Tibial artery (tissue), 4 donors: ENCODE data around the gene MEX3B.
"Not testable (repeated sequence)": the region's sequence is repeated elsewhere in the genome, so short reads cannot be mapped to it uniquely, and the experiment has no call there.

Experiments
- DNase-seq, 2 donors: peaks; one replicate each; pipeline ENCODE4 v3.0.0-alpha.2; 2019
- H3K27ac ChIP-seq, 2 donors: fragments of 200-600 bp; sonication (generic) in 1 of 2; 1 replicate in 1 of 2; 2 replicates in 1 of 2; pipeline ENCODE4 v1.5.1; 2018 to 2019; ENCODE audit warnings: mild to moderate bottlenecking in 1 of 2
- H3K27me3 ChIP-seq, 2 donors: fragments of 200-600 bp; sonication (generic) in 1 of 2; one replicate each; pipeline versions ENCODE4 v1.5.1 to v1.6.0; 2016 to 2019
- H3K36me3 ChIP-seq, 3 donors: fragments of 200-600 bp; sonication (generic) in 2 of 3; one replicate each; pipeline ENCODE4 v1.5.1; 2016 to 2019; ENCODE audit warnings: mild to moderate bottlenecking in 2 of 3
- H3K4me1 ChIP-seq, 4 donors: fragments of 200-600 bp; sonication (generic) in 2 of 4; 1 replicate in 3 of 4; 2 replicates in 1 of 4; pipeline ENCODE4 v1.5.1; 2016 to 2019
- H3K4me3 ChIP-seq, 2 donors: fragments of 200-600 bp; sonication (generic) in 1 of 2; 1 replicate in 1 of 2; 2 replicates in 1 of 2; pipeline ENCODE4 v1.5.1; 2018 to 2019; ENCODE audit warnings: mild to moderate bottlenecking in 2 of 2
- H3K9me3 ChIP-seq, 3 donors: fragments of 200-600 bp; sonication (generic) in 1 of 3; one replicate each; pipeline ENCODE4 v1.5.1; 2016 to 2019
- intact Hi-C: fragments of 100-400 bp; cut with DNase I; formaldehyde crosslinking; loops from one replicate; pipeline ENCODE4 v1.15.0; 2023; ENCODE audit warnings: low total_unique reads
- TF ChIP-seq, protein P1 (sequence below), 2 experiments: fragments of 200-600 bp in 1 of 2; fragments of 450-650 bp in 1 of 2; IDR thresholded peaks; one replicate each; pipeline ENCODE4 v1.5.1; 2017 to 2019; ENCODE audit warnings: antibody characterized with exemption in 2 of 2, mild to moderate bottlenecking in 1 of 2, moderate library complexity in 1 of 2

MEX3B gene

DNA sequence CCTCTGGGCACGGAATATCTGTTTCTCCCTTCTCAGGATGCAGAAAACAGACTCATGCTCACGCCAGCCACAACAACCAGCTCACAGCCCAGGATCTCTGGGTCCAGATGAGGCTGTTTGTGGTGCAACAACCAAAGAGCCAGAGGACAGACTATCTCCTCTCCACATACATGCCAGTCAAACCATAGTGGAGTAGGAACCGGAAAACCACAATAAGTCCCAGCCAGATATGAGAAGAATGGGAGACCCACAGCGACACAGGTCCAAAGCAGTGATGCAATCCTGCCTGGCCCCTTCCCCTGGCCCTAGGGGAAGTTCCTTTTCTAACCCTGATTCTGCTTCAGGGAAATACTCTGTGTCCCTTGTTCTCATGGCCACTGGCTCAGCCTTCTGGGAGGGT lies 27.6 kb downstream of the MEX3B start:
- H3K27me3 ChIP-seq = no peaks in the 10 kb centered on the region
- H3K4me3 ChIP-seq = no peak overlapping the region
- H3K36me3 ChIP-seq = no peaks in the 10 kb centered on the region
- no peaks in the 10 kb centered on the region for H3K9me3 ChIP-seq
- TF ChIP-seq, protein P1, sequence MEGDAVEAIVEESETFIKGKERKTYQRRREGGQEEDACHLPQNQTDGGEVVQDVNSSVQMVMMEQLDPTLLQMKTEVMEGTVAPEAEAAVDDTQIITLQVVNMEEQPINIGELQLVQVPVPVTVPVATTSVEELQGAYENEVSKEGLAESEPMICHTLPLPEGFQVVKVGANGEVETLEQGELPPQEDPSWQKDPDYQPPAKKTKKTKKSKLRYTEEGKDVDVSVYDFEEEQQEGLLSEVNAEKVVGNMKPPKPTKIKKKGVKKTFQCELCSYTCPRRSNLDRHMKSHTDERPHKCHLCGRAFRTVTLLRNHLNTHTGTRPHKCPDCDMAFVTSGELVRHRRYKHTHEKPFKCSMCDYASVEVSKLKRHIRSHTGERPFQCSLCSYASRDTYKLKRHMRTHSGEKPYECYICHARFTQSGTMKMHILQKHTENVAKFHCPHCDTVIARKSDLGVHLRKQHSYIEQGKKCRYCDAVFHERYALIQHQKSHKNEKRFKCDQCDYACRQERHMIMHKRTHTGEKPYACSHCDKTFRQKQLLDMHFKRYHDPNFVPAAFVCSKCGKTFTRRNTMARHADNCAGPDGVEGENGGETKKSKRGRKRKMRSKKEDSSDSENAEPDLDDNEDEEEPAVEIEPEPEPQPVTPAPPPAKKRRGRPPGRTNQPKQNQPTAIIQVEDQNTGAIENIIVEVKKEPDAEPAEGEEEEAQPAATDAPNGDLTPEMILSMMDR (IDR thresholded peaks at IDR 0.05) = no peak
- H3K27ac ChIP-seq = no peak overlapping the region
- intact Hi-C loops = no loop called here
- no peak for DNase-seq
- no peaks in the 10 kb centered on the region for H3K4me1 ChIP-seq

DNA sequence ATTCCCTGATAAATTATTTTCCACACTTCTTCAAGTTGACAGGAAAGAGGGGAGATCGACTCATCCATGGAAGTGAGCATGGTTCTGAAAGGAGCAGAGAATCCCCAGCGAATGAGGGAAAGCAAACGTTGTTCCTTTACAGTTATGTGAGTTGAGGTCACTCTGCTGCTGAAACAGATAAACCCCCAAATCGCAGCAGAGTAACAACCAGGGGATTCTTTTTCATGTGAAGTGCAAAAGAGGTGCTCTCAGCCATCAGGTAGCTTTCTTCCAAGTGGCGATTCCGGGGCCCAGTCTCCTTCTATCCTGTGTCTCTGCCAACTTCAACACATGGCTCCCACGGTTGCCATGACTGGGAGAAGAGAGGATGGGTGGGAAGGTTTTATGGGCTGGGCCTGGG lies 28.2 kb downstream of the MEX3B start:
- H3K36me3 ChIP-seq = no peaks in the 10 kb centered on the region
- intact Hi-C loops = no loop called here
- no peak overlapping the region for H3K27ac ChIP-seq
- H3K9me3 ChIP-seq = no peaks in the 10 kb centered on the region
- TF ChIP-seq, protein P1 (IDR thresholded peaks at IDR 0.05) = no peak
- no peaks in the 10 kb centered on the region for H3K4me1 ChIP-seq
- no peak overlapping the region for H3K4me3 ChIP-seq
- no peaks in the 10 kb centered on the region for H3K27me3 ChIP-seq
- no peak for DNase-seq

DNA sequence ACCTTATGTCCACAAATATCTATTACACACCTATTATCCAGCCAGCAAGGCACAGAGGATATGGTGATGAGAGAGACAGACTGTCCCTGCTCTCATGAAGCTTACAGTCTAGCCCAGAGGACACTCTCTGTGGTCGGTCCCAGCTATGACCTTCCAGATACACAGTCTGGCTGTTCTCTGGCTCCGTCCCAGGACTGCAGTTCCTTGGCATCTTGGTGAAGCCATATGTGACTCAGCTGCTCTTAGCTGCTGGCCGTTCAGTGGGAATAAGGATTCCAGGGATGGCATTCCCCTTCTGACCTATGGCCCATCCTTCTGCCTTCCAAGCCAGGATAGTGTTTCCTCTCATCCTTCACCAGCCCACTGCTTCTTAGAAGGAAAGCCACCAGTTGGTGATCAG lies 30.8 kb downstream of the MEX3B start:
- Histone ChIP-seq H3K9me3 (no peaks in the 10 kb centered on the region), H3K4me1 (no peaks in the 10 kb centered on the region), H3K4me3 (no peak overlapping the region), H3K27ac (no peak overlapping the region), H3K36me3 (no peaks in the 10 kb centered on the region), H3K27me3 (no peaks in the 10 kb centered on the region)
- TF ChIP-seq, protein P1 (IDR thresholded peaks at IDR 0.05) = no peak
- intact Hi-C loops = no loop called here
- DNase-seq = no peak

DNA sequence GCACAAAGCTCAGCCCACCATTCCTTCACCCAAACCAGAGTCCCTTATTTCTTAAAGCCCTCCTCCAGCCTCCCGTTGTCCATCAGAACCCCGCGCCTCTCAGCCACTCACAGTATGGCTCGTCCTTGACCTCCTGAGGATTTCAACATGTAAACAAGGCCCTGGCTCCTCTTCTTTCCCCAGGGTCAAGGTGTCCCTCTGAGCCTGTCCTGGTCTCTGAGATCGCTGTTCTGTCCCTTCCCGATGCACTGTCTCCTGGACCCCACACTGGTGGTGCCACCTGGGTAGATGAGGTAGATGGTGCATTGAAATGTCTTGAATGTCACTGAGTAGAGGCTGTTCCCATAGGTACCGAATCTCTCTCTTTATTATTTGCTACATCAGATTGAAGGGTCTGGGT lies 32.9 kb downstream of the MEX3B start:
- TF ChIP-seq, protein P1 (IDR thresholded peaks at IDR 0.05) = no peak
- Histone ChIP-seq H3K9me3 (no peaks in the 10 kb centered on the region), H3K4me1 (no peaks in the 10 kb centered on the region), H3K36me3 (no peaks in the 10 kb centered on the region), H3K4me3 (no peak overlapping the region), H3K27ac (no peak overlapping the region), H3K27me3 (no peaks in the 10 kb centered on the region)
- DNase-seq = no peak
- intact Hi-C loops = no loop called here

DNA sequence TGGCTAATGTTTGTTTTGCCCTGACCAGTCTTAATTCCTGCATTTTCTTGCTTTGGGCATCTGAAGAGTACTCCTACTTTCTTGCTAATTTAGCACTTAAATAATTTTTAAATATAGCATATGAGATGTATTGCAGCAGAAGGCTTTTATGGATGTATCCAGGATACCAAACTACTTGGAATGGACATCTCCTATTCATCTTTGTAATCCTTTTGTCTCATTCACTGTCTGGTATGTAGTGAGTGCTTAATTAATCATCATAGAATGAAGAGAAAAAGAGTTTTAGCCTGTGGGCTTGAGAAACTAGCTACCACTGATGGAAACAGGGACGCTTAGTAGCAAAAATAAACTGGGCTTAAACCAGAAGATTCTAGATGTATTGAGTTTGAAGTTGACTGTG lies 40.6 kb downstream of the MEX3B start:
- TF ChIP-seq, protein P1 (IDR thresholded peaks at IDR 0.05) = no peak
- Histone ChIP-seq H3K36me3 (no peaks in the 10 kb centered on the region), H3K4me3 (no peak overlapping the region), H3K9me3 (no peaks in the 10 kb centered on the region), H3K4me1 (no peaks in the 10 kb centered on the region), H3K27ac (no peak overlapping the region), H3K27me3 (no peaks in the 10 kb centered on the region)
- intact Hi-C loops = no loop called here
- no peak for DNase-seq

DNA sequence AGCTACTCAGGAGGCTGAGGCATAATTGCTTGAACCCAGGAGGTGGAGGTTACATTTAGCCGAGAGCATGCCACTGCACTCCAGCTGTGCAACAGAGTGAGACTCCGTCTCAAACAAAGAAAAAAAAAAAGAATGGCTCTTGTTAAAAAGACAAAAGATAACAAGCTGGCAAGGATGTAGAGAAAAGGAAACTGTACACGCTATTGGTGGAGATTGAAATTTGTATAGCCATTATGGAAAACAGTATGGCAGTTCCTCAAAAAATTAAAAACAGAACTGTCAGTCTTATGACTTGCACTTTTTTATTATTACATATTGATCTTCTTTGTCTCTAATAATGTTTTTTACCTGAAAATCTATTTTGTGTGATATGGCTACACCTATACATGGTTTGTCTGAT lies 41.9 kb downstream of the MEX3B start:
- no peak for DNase-seq
- no peaks in the 10 kb centered on the region for H3K4me1 ChIP-seq
- H3K4me3 ChIP-seq = no peak overlapping the region
- no peaks in the 10 kb centered on the region for H3K27me3 ChIP-seq
- TF ChIP-seq, protein P1 (IDR thresholded peaks at IDR 0.05) = no peak
- intact Hi-C loops = no loop called here
- H3K9me3 ChIP-seq = no peaks in the 10 kb centered on the region
- H3K27ac ChIP-seq = no peak overlapping the region
- no peaks in the 10 kb centered on the region for H3K36me3 ChIP-seq

DNA sequence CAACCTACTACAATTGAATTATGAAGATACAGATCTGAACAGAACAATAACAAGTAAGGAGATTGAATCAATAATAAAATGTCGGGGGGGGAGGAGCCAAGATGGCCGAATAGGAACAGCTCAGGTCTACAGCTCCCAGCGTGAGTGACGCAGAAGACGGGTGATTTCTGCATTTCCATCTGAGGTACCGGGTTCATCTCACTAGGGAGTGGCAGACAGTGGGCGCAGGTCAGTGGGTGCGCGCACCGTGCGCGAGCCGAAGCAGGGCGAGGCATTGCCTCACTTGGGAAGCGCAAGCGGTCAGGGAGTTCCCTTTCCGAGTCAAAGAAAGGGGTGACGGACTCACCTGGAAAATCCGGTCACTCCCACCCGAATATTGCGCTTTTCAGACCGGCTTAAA lies 50.7 kb downstream of the MEX3B start:
- H3K27me3 ChIP-seq, H3K27ac ChIP-seq, H3K4me1 ChIP-seq, DNase-seq, H3K36me3 ChIP-seq, H3K4me3 ChIP-seq, intact Hi-C loops: not testable (repeated sequence)
- peaks cover 0 to 18% (median 4%) of the 10 kb centered on the region in 3 donors for H3K9me3 ChIP-seq
